ENCODE results near the gene ACOT13.
"Not testable (repeated sequence)": the region's sequence is repeated elsewhere in the genome, so short reads cannot be mapped to it uniquely, and the experiment has no call there.

ACOT13 gene

DNA sequence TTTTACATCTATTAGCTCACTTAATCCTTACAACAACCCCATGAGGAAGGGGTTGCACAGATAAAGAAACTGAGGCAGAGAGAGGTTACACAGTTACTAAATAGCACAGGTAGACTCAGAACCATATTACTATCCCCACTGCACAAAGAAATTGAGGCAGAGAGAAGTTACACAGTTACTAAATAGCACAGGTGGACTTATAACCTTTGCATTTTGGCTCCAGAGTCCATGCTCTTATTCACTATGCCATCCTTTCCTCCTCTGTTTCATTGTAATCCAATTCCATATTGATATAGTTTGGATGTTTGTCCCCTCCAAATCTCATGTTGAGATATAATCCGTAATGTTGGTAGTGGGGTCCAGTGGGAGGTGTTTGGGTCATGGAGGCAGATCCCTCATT, 3.7 kb upstream of the ACOT13 start:
- DNase-seq, result no peak

DNA sequence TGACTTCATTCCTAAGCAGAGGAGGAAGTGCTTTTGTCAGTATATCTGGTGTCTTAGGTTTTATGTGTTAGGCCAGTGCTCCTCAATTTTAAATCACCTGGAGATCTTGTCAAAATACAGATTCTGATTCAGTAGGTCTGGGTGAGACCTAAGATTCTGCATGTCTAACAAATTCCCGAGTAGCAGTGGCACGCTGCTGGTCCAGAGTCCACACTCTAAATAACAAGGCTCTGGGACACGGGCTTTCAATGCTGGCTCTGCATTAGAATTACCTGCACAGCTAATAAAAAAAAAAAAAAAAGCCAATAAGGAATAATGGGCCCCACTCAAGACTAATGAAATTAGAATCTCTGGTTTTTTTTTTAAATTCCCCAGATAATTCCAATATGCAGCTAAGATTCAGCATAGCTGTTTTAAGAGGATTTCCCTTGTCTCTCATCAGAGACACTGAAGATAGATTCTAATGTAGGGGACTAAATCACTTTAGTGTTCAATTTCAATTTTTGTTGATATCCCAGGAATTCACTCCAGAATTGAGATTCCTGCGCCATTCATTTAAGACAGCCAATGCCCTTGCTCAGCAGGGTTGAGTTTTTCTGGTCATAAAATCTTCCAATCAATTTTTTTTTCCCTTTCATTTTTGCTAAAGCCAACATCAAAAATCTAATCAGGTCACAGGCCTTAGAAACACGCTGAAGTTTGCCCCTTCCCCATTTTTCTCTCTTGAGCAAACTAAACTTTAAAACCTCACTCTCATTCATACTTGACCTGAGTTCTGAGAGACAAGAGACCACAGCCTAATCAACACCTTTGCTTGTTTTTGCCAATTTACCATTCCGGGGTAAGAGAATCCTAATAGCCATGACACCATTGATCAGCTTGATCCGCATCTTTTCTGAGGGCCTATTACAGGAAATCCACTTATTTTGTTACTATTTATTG, 2.6 kb upstream of the ACOT13 start:
- no peak for DNase-seq

- no peak for DNase-seq
Observed at GRCh38 chr6:24666097-24666640, 708 bp upstream of the ACOT13 start.

DNA sequence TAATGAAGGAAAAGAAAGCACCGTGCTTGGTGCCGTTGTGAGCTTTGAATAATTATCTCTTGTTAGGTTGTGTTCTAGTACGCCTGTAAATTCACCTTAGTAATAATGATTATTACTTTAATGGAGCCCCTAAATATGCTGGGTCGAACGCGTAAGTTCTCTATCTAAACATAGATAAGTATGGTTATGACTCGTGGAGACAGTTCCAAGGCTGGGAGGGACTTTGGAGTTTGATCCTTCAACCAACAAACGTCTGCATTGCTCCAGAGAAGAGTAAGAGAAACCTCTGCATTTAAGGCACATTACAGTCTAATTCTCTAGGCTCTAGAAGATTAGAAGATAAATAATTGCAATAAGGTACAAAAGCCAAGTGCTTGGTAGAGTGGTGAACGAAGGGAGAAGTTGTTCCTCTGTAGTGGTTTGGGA, 514 bp downstream of the ACOT13 start:
- DNase-seq, result no peak

- not testable (repeated sequence) for DNase-seq
Observed at GRCh38 chr6:24668066-24668996, 1.5 kb downstream of the ACOT13 start.

DNA sequence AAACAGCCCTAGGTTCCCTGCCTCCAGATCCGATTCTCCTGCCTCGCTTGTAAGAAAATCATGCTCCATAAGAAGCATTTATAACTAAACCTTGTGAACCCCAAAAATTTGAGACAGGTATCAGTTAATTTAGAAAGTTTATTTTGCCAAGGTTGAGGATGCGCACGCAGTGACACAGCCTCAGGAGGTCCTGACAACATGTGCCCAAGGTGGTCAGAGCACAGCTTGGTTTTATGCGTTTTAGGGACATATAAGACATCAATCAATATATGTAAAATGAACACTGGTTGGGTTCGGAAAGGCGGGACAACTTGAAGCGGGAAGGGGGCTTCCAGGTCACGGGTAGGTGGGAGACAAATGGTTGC, 2.1 kb downstream of the ACOT13 start:
- DNase-seq, result no peak

DNA sequence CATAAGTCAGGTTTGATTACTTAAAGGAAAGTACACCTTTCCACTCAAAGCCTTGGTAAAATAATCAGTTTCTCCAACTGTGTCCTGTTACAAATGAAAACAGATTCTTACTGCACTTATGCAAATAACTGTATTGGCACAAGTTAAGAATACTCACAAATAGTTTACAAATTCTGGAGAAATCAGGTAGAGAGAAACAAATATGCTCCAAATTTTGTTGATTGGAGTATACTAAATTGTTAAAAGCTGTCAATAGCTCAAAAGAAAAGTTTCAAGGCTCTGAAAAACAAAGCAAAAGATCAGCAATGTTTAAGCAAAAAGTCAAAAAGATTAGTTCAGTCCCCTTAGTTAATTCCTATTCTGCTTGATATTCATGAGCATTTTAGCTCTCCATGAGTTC, 3.6 kb downstream of the ACOT13 start:
- DNase-seq, result not testable (repeated sequence)

GRCh38 chr6:24671077-24671476, 4.2 kb downstream of the ACOT13 start:
- not testable (repeated sequence) for DNase-seq

DNA sequence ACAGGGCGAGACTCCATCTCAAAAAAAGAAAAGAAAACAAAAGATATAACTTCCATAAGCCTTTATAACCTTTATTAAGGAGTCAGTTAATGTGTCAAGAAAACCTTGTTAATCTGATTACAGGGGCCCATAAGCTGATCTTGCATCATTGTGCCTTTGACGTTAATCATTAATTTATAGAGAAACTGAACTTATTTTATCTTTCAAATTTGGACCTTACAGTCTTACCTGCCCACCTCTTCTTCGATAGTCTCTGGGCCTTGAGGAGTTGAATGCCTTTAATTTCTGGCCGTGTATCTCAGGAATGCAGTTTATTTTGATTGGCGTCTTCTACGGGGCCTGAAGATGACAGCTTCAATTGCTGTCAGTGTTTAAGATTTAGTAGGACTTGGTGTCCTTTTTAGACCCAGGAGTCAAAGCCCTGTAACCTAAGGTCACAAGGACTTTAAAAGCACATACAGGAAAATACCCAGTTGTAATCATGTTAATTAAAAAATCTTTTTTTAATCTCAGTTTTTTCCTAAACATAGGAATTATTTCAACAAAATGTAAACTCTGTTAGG, 5.8 kb downstream of the ACOT13 start:
- no peak for DNase-seq

- DNase-seq, result no peak
Observed at GRCh38 chr6:24673625-24674024, 6.7 kb downstream of the ACOT13 start.

- not testable (repeated sequence) for DNase-seq
Observed at GRCh38 chr6:24678792-24679352, 12.0 kb downstream of the ACOT13 start.

DNA sequence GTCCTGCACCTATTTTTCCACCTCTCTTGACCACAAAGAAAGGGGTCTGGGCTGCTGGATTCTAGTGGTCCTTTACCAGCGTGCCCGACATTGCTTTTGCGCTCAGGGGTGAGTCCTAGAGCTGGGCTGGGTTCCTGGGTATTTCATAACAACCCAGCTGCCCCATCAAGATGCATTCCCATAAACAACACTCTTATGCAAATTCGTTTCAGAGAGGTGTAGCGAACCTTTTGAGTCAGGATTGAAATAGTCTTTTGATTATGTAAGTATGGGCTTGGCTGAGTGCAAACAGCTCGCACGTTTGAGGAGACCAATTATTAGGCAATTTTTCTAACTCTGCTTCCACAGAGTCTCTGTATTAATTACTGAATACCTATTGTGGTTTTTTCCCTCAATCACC, 13.7 kb downstream of the ACOT13 start:
- no peak for DNase-seq

DNA sequence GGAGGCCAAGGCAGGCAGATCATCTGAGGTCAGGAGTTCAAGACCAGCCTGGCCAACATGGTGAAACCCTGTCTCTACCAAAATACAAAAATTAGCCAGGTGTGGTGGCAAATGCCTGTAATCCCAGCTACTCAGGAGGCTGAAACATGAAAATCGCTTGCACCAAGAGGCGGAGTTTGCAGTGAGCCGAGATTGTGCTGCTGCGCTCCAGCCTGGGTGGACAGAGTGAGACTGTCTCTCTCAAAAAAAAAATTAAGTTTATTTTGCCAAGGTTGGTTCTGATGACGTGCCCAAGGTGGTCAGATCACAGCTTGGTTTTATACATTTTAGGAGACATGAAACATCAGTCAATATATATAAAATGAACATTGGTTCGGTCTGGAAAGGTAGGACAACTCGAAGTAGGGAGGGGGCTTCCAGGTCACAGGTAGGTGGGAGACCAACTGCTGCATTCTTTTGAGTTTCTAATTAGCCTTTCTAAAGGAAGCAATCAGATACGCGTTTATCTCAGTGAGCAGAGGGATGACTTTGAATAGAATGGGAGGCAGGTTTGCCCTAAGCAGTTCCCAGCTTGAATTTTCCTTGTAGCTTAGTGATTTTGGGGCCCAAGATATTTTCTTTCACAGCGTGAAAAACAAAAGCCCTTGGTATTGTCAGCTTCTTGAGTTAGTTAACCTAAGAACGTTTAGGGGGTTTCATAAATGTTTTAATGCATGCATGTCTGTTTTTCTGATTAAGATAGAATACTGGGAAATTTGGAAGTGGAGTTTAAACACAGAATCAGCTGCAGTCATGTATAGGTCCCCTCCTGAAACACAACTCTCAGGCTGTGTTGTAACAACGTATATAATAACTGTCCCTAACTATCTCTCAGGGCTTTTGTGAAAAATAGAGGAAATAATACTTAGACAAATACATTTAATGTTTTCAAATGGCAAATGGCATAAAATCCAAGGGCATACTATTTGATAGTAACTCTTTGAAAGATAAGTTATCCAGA, 16.7 kb downstream of the ACOT13 start:
- DNase-seq, result no peak

GRCh38 chr6:24686408-24686807, 19.5 kb downstream of the ACOT13 start:
- no peak for DNase-seq

- no peak for DNase-seq
Observed at GRCh38 chr6:24686946-24687345, 20.1 kb downstream of the ACOT13 start.

GRCh38 chr6:24689964-24690363, 23.1 kb downstream of the ACOT13 start:
- DNase-seq, result no peak

DNA sequence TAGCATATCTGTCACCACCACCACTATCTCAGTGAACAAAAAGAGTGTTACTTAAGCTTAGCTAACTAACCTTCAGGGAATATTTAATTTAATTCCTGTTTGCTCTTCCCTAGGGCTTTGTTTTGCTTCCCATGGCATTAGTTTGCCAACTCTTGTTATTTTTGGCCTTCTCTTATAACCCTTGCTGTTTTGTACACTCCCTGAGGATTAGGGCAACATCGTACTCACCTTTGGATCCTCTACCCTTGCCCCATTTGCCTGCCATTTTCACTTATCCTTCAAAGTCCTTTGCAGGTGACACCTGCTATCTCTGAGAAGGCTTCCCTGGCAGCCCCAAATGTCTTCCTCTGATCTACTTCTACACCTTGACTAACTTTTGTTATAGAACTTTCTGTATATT, 23.7 kb downstream of the ACOT13 start:
- DNase-seq, result no peak

DNA sequence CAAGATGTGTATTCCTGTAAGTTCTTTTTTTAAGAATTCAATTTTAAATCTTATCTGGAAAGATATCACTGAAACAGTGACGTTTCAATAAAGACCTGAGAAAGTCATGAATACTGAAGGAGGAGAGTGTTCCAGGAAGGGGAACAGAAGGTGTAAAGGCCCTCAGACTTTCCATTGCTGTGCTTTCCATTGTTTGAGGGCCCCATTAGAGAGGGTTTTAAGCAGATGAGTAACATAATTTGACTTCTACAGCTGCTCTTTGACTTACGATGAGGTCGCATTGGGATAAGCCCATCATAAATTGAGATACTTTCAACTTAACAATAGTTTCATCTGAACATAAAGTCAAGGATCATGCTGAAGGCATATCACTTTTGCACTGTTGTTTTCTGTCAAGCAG, 24.7 kb downstream of the ACOT13 start:
- no peak for DNase-seq

DNA sequence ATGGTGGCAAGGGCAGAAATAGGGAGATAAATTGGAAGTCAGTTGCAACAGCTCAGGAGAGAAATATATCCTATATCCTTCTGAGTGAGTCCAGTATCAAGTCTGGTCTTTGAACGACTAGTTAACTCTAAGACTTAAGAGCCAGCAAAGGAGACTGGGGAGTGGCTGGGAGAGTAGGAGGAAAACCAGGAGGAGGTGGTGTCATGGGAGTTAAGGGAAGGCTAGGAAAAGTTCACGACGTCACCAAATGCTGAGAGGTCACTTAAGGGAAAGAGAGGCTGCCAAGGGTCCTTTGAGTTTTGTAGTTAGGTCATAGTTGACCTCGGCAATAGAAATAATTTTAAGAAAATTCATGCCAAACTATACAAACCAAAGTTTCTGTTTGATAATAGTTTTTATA, 25.1 kb downstream of the ACOT13 start:
- no peak for DNase-seq

- DNase-seq, result no peak
Observed at GRCh38 chr6:24692415-24692814, 25.5 kb downstream of the ACOT13 start.

DNA sequence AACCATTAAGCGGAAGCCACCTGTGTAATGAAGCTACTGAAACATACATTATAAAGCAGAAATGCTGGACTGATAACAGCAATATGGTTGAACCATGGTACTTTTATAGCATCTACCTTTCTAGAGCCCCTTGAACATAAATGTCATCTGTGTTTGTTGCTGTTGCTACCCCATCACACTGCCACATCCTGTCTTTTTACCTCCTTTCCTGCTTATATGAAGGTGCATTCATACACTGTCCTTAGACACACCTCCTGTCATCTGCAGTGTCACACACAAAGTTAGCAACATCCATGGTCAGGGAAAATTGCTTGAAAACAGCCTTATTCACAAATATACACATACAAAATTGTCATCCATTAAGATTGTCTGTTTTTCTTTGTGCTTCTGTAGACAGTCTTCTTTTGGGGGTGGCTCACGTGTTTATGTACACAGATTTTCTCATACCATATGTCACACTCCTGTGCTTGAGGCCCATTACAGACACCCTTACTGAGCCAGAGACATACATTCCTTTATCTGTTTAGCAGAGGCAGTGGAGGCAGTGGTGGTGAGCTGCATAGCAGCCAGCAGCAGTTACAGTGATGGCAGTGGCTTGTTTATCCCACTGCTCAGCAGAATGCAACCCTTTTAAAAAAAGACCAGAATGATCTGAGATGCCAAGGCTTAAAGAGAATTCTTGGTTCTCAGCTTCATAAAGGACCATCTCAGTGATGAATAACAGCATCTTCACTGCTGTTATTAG, 26.1 kb downstream of the ACOT13 start:
- no peak for DNase-seq
